ENCODE measurements around the gene KIAA0319L. TPM values are rescaled to one million over a fixed set of nuclear protein-coding genes. Genes with fewer than 3 reads are reported as not detected.
"Not testable (repeated sequence)": the region's sequence is repeated elsewhere in the genome, so short reads cannot be mapped to it uniquely, and the experiment has no call there.

Gene KIAA0319L
- total RNA-seq, 1 experiment from 2014 or later: 22.8 TPM

DNA sequence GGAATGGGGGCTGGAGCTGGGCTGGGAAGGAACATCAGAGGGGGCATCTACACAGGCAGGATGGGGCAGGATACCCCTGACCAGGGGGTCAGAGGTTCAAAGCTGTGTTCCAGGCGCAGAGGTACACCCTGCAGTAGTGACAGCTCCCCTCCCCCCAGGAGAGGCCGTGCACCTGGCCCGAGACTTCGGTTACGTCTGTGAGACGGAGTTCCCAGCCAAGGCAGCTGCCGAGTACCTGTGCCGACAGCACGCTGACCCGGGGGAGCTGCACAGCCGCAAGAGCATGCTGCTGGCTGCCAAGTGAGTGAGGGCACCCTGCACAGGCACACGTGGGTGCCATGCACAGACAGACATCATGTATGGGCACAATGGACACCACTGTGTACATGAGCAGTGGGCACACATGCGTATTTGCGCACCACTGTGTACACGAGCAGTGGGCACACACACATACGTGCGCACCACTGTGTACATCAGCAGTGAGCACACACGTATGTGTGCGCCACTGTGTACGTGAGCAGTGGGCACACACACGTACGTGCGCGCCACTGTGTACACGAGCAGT, 33.4 kb upstream of the KIAA0319L start:
- no peaks in the 10 kb centered on the region for H3K27me3 ChIP-seq (replicated peaks)

DNA sequence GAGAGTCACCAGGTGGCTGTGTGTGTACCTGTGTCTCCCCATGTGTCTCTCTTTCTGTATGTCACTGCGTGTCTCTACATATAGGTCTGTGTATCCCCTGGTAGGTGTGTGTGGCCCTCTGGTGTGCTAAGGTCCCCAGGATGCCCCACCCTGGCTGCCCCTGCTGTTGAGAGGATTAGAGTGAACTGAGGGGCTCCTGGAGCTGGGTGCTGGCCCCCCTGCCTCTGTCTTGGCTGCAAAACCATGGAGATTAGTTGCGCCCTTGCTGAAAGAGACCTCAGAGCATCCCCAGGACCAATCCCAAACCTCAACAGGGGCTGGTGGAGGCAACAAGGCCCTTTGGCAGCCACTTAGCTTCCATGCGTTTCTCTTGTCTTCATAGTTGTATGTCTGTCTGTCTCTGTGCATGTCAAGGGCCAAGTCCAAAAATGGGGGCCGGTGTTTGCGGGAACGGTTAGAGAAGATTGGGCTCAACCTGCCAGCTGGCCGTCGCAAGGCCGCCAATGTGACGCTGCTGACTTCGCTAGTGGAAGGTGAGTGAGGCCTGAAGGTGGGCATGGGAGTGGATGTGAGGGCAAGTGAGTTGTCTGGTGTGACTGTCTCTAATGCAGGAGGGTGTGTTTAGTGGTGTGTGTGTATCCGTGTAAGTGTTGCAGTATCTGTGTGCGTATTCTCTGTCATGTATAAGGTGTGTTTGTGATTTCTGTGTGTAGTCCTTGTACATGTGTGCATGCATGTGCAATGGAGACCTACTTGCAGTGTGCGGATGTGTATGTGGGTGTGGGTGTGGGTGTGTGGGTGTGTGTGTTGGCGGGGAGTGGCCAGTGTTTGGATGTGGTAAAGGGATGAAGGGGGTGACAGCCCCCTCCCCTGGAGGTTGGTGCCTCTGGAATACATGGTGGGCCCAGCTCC, 32.6 kb upstream of the KIAA0319L start:
- H3K27ac ChIP-seq: no peak overlapping the region

More for the DNA sequence above, 33.4 kb upstream of the KIAA0319L start:
- Histone ChIP-seq H3K4me3 (no peak overlapping the region), H3K9me3 (replicated peaks) (no peaks in the 10 kb centered on the region), H3K36me3 (no peaks in the 10 kb centered on the region), H3K4me1 (replicated peaks) (no peaks in the 10 kb centered on the region), H3K27ac (no peak overlapping the region)
- no peak for DNase-seq (ENCODE audit: low read depth in 1 of 2, low spot score in 2 of 2)

DNA sequence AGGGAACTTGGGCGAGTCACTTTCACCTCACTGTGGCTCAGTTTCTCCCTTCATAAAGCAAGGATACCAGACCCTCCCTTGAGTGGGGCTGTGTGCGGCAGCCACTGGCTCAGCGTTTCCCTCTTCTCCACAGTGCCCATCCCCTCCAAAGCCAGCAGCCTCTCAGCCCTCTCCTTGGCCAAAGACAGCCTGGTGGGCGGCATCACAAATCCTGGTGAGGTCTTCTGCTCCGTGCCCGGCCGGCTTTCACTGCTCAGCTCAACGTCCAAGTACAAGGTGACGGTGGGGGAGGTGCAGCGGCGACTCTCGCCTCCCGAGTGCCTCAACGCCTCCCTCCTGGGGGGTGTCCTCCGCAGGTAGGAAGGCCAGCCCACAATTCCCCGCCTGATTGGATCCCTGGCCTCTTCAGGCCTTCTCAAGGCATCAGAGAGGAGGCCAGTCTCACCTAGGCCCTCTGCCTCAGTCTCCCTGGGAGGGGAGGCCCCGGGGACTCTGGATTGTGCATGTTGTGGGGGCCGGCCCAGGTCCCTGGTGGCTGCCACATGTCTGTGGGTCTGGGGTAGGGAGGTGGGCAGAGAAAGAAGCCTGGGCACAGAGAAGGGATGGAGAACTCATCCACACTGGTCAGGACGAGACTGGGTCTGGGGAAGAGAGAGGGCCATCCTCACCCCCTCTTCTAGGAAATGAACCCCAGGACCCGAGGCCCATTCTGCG, 31.2 kb upstream of the KIAA0319L start:
- no peaks in the 10 kb centered on the region for H3K27me3 ChIP-seq (replicated peaks)
- H3K36me3 ChIP-seq: no peaks in the 10 kb centered on the region
- H3K4me3 ChIP-seq: no peak overlapping the region
- no peaks in the 10 kb centered on the region for H3K4me1 ChIP-seq (replicated peaks)
- no peak overlapping the region for H3K27ac ChIP-seq
- DNase-seq (ENCODE audit: low read depth in 1 of 2, low spot score in 2 of 2): no peak
- no peaks in the 10 kb centered on the region for H3K9me3 ChIP-seq (replicated peaks)

More for the DNA sequence above, 32.6 kb upstream of the KIAA0319L start:
- no peaks in the 10 kb centered on the region for H3K36me3 ChIP-seq
- H3K27me3 ChIP-seq (replicated peaks): no peaks in the 10 kb centered on the region
- H3K9me3 ChIP-seq (replicated peaks): no peaks in the 10 kb centered on the region
- no peak overlapping the region for H3K4me3 ChIP-seq
- no peaks in the 10 kb centered on the region for H3K4me1 ChIP-seq (replicated peaks)
- DNase-seq (ENCODE audit: low read depth in 1 of 2, low spot score in 2 of 2): no peak

DNA sequence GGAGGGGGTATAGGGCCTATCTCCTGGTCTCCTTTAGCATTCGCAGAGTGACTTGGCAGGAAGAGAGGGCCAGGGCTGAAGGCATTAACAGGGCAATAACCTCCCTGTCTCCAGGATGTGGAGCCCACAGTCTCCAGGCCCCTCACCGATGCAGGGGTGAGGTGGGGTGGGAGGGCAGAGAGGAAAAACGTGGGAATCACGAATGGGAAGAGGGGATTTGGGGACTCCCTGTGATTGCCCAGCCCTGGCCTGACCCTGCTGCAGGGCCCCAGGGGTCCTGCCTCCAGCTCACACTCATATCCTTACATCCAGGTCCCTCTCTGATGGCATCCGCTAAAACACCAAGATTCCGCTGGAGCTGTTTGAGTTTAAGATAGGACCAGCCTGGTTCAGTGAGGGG, 30.5 kb upstream of the KIAA0319L start:
- Histone ChIP-seq H3K4me1 (replicated peaks) (no peaks in the 10 kb centered on the region), H3K27me3 (replicated peaks) (no peaks in the 10 kb centered on the region), H3K4me3 (no peak overlapping the region), H3K9me3 (replicated peaks) (no peaks in the 10 kb centered on the region), H3K36me3 (no peaks in the 10 kb centered on the region), H3K27ac (no peak overlapping the region)
- DNase-seq (ENCODE audit: low read depth in 1 of 2, low spot score in 2 of 2): no peak

DNA sequence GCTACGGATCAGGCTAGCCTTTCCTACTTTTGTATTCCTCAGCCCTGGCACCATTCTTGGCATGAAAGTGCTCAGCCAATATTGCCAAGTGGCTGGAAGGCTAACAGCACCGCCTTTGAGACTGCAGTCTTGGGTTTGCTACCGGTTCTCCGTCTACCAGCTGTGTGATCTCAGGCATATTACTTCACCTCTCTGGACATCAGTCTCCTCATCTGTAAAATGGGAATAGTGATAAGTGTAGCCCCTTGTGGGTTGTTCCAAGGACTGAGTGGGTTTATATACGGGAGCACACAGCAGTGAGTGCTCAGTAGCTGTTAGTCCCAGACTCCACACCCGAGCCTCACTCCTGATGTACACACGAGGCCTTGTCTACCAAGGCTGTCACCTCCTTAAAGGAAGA, 29.6 kb upstream of the KIAA0319L start:
- H3K9me3 ChIP-seq (replicated peaks): no peaks in the 10 kb centered on the region
- H3K36me3 ChIP-seq: no peaks in the 10 kb centered on the region
- H3K4me1 ChIP-seq (replicated peaks): no peaks in the 10 kb centered on the region
- no peak for DNase-seq (ENCODE audit: low read depth in 1 of 2, low spot score in 2 of 2)
- no peaks in the 10 kb centered on the region for H3K27me3 ChIP-seq (replicated peaks)
- no peak overlapping the region for H3K4me3 ChIP-seq
- no peak overlapping the region for H3K27ac ChIP-seq

DNA sequence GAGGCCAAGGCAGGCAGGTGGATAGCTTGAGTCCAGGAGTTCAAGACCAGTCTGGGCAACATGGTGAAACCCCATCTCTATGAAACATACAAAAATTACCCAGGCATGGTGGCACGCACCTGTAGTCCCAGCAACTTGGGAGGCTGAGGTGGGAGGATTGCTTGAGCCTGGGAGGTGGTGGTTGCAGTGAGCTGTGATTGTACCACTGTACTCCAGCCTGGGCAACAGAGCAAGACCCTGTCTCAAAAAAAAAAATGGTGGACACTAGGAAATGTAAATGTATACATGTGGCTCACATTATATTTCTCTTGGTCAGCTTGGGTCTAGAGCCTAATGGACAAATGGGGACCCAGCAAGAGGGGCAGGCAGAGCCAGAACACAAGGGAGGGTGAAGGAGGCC, 28.6 kb upstream of the KIAA0319L start:
- not testable (repeated sequence) for H3K4me1 ChIP-seq (replicated peaks); DNase-seq (ENCODE audit: low read depth in 1 of 2, low spot score in 2 of 2); H3K4me3 ChIP-seq; H3K27me3 ChIP-seq (replicated peaks); H3K36me3 ChIP-seq; H3K9me3 ChIP-seq (replicated peaks); H3K27ac ChIP-seq

DNA sequence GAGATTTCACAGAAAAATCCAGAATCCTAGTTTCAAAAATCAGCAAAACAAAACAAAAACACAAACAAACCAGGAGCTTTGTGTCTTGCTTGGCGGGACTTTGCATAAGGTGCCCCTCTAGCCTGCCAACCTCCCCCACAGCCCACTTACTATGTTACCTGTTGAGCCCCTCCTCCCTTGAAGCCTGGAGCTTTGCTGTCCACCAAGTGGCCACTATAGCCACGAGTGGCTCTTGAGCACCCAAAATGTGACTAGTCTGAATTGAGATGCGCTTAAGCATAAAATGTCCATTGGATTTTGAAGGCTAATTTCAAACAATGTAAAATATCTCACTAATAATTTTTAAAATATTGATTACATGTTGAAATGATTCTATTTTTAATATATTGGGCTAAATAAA, 28.1 kb upstream of the KIAA0319L start:
- H3K4me1 ChIP-seq (replicated peaks): no peaks in the 10 kb centered on the region
- no peaks in the 10 kb centered on the region for H3K36me3 ChIP-seq
- DNase-seq (ENCODE audit: low read depth in 1 of 2, low spot score in 2 of 2): no peak
- H3K9me3 ChIP-seq (replicated peaks): no peaks in the 10 kb centered on the region
- 0 out of 2 replicates have a peak, but pooled peaks cover 2% of the 10 kb centered on the region for H3K27me3 ChIP-seq (replicated peaks)
- H3K27ac ChIP-seq: no peak overlapping the region
- no peak overlapping the region for H3K4me3 ChIP-seq

DNA sequence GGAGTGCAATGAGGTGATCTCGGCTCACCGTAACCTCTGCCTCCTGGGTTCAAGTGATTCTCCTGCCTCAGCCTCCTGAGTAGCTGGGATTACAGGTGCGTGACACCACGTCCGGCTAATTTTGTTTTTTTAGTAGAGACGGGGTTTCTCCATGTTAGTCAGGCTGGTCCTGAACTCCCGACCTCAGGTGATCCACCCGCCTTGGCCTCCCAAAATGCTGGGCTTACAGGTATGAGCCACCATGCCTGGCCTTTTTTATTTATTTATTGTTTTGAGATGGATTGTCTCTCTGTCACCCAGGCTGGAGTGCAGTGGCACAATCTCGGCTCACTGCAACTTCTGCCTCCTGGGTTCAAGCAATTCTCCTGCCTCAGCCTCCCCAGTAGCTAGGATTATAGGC, 24.4 kb upstream of the KIAA0319L start:
- H3K9me3 ChIP-seq (replicated peaks); H3K27me3 ChIP-seq (replicated peaks); H3K4me1 ChIP-seq (replicated peaks); DNase-seq (ENCODE audit: low read depth in 1 of 2, low spot score in 2 of 2); H3K4me3 ChIP-seq; H3K27ac ChIP-seq; H3K36me3 ChIP-seq: not testable (repeated sequence)

DNA sequence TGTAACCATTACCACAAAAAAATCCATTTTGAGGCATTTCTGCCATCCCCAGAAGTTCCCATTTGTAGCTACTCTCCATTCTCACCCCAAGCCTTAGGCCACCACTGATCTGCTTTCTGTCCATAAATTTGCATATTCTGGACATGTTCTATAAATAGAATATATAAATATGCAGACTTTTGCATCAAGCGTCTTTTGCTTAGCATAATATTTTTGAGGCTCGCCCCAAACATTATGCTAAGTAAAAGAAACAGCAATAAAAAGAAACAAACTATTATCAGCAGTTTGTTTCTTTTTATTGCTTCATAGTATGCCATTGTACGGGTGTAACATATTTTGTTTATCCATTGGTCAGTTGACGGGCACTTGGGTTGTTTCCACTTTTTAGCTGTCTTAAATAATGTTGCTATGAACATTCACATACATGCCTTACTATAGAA, 23.8 kb upstream of the KIAA0319L start:
- DNase-seq (ENCODE audit: low read depth in 1 of 2, low spot score in 2 of 2): no peak
- Histone ChIP-seq H3K27ac (no peak overlapping the region), H3K4me1 (replicated peaks) (no peaks in the 10 kb centered on the region), H3K4me3 (no peak overlapping the region), H3K9me3 (replicated peaks) (no peaks in the 10 kb centered on the region), H3K36me3 (no peaks in the 10 kb centered on the region), H3K27me3 (replicated peaks) (0 out of 2 replicates have a peak, but pooled peaks cover 2% of the 10 kb centered on the region)

DNA sequence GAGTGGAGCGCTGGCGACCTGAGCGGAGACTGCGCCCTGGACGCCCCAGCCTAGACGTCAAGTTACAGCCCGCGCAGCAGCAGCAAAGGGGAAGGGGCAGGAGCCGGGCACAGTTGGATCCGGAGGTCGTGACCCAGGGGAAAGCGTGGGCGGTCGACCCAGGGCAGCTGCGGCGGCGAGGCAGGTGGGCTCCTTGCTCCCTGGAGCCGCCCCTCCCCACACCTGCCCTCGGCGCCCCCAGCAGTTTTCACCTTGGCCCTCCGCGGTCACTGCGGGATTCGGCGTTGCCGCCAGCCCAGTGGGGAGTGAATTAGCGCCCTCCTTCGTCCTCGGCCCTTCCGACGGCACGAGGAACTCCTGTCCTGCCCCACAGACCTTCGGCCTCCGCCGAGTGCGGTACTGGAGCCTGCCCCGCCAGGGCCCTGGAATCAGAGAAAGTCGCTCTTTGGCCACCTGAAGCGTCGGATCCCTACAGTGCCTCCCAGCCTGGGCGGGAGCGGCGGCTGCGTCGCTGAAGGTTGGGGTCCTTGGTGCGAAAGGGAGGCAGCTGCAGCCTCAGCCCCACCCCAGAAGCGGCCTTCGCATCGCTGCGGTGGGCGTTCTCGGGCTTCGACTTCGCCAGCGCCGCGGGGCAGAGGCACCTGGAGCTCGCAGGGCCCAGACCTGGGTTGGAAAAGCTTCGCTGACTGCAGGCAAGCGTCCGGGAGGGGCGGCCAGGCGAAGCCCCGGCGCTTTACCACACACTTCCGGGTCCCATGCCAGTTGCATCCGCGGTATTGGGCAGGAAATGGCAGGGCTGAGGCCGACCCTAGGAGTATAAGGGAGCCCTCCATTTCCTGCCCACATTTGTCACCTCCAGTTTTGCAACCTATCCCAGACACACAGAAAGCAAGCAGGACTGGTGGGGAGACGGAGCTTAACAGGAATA, 20.1 kb upstream of the KIAA0319L start:
- no peaks in the 10 kb centered on the region for H3K9me3 ChIP-seq (replicated peaks)
- no peaks in the 10 kb centered on the region for H3K36me3 ChIP-seq
- H3K27ac ChIP-seq: no peak overlapping the region
- H3K4me3 ChIP-seq: no peak overlapping the region
- H3K27me3 ChIP-seq (replicated peaks): peaks cover 10% of the 10 kb centered on the region
- H3K4me1 ChIP-seq (replicated peaks): peaks cover 8% of the 10 kb centered on the region
- DNase-seq (ENCODE audit: low read depth in 1 of 2, low spot score in 2 of 2): no peak

DNA sequence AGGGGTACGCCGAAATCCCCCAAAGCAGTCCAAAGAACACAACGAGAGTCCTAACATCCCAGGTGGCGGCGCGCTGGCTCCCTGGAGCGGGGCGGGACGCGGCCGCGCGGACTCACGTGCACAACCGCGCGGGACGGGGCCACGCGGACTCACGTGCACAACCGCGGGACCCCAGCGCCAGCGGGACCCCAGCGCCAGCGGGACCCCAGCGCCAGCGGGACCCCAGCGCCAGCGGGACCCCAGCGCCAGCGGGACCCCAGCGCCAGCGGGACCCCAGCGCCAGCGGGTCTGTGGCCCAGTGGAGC, 19.5 kb upstream of the KIAA0319L start:
- not testable (repeated sequence) for H3K27ac ChIP-seq; H3K36me3 ChIP-seq; H3K4me3 ChIP-seq; DNase-seq (ENCODE audit: low read depth in 1 of 2, low spot score in 2 of 2); H3K27me3 ChIP-seq (replicated peaks); H3K9me3 ChIP-seq (replicated peaks); H3K4me1 ChIP-seq (replicated peaks)

DNA sequence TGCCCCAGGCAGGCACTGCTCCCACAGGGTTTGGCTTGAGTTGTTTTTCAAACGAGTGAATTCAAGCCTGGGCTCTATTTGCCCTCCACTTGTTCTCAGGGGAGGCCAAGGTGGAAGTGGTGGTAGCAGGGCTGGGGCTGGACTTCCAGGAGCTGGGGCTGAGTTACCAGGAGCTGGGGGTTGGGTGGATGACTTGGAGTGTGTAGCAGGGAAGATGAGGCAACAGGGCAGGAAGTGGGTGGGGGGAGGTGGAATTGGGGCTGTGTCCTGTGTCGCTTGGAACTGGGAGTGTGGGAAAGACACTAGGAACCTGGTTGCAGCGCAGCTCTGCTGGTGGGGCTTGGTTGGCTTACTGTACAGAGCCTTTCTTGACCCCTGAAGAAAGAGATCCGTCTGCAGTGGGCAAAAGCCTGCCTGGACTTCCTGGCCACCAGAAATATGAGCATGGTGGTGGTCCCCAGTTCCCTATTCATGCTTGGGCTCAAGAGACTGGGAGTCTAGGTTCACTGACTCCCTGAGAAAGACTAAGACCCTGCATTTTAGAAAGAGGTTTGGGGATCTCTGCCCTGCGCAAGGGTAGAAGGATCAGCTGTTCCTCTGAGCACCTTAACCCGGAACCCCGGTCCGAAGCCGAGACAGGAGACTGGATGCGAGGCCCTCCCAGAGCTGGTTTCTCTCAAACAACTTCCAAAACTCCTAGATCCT, 19.0 kb upstream of the KIAA0319L start:
- Histone ChIP-seq H3K4me1 (replicated peaks) (peaks cover 8% of the 10 kb centered on the region), H3K36me3 (no peaks in the 10 kb centered on the region), H3K27ac (no peak overlapping the region), H3K9me3 (replicated peaks) (no peaks in the 10 kb centered on the region), H3K4me3 (no peak overlapping the region), H3K27me3 (replicated peaks) (peaks cover 10% of the 10 kb centered on the region)
- DNase-seq (ENCODE audit: low read depth in 1 of 2, low spot score in 2 of 2): no peak

DNA sequence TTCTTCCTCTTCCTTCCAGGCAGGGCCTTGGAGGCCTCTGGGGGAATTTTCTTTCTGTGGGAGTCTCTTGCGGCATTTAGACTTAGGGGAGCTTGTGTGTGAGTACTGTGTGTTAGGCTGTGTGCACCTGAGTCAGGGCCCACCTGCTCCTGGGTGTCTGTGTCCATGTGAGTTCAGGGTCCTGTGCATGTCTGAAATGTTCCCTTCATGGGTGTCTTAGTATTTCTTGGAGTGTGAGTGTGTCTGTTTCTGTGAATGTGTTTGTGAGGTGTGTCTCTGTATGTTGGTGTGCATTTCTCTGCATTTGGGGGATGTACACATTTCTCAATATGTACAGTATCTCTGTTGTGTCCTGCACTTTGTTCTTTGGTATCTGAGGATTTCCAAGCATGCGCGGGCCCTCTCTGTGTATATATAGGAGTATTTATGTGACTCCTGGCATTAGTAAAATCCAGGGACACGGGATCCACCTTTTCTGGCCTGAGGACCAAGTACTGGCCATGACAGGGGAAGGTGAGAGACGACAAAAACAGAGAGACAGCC, 18.3 kb upstream of the KIAA0319L start:
- DNase-seq (ENCODE audit: low read depth in 1 of 2, low spot score in 2 of 2): no peak
- no peaks in the 10 kb centered on the region for H3K9me3 ChIP-seq (replicated peaks)
- no peak overlapping the region for H3K27ac ChIP-seq
- H3K4me3 ChIP-seq: no peak overlapping the region
- no peaks in the 10 kb centered on the region for H3K36me3 ChIP-seq
- peaks cover 8% of the 10 kb centered on the region for H3K4me1 ChIP-seq (replicated peaks)
- peaks cover 7% of the 10 kb centered on the region for H3K27me3 ChIP-seq (replicated peaks)

Measured in SJSA1 (cell line).